Measurements from ENCODE around the gene ERGIC3.

The ERGIC3 gene

DNA sequence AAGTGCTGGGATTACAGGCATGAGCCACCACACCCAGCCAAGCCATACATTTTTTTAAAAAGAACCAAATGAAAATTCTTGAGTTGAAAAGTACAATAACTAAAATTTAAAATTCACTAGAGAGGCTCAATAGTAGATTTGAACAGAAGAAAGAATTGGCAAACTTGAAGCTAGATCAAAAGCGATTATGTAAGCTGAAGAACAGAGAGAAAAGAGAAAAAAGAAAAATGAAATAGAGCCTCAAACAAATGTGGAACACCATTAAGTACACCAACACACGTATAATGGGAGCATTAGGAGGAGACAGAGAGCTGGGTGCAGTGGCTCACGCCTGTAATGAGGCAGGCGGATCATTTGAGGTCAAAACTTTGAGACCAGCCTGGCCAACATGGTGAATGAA lies 31.0 kb downstream of the ERGIC3 start:
- Histone ChIP-seq H3K4me1 (ENCODE audit: control insufficient read depth in 2 of 2, insufficient read depth in 1 of 2, low read depth in 1 of 2, low read length in 2 of 2) (no peaks in the 10 kb centered on the region), H3K4me2 (ENCODE audit: insufficient read depth, low read length, poor library complexity, severe bottlenecking) (no peak overlapping the region), H3K36me3 (replicated peaks in 1 of 2; ENCODE audit: control insufficient read depth in 2 of 2, insufficient read depth in 2 of 2, low read length in 2 of 2) (no peaks in the 10 kb centered on the region), H2AFZ (ENCODE audit: low read length) (no peak overlapping the region), H2AK5ac (ENCODE audit: low read depth, low read length) (no peak overlapping the region), H2BK12ac (ENCODE audit: low read length) (no peak overlapping the region), H3K9me3 (replicated peaks in 1 of 2; ENCODE audit: control insufficient read depth in 2 of 2, insufficient read depth in 1 of 2, low read depth in 1 of 2, low read length in 2 of 2) (no peaks in the 10 kb centered on the region), H2BK5ac (ENCODE audit: low read length) (no peak overlapping the region), H3K4ac (ENCODE audit: low read length) (no peak overlapping the region), H4K91ac (ENCODE audit: low read depth, low read length, poor library complexity) (no peak overlapping the region), H3K14ac (ENCODE audit: low read length) (no peak overlapping the region), H3K23ac (ENCODE audit: low read depth, low read length, poor library complexity) (no peak overlapping the region), H2BK120ac (ENCODE audit: low read depth, low read length) (no peak overlapping the region), H3K4me3 (ENCODE audit: low read length in 2 of 2) (no peak overlapping the region), H3K27me3 (ENCODE audit: control insufficient read depth in 3 of 3, insufficient read depth in 3 of 3, low read depth in 1 of 3, low read length in 3 of 3) (no peaks in the 10 kb centered on the region), H3K27ac (replicated peaks; ENCODE audit: low read length) (no peak overlapping the region), H3K79me1 (ENCODE audit: low read depth, low read length) (no peaks in the 10 kb centered on the region), H3K18ac (ENCODE audit: low read length) (no peak overlapping the region), H2BK15ac (ENCODE audit: low read length) (no peak overlapping the region), H4K8ac (ENCODE audit: low read depth, low read length) (no peak overlapping the region), H3K9ac (ENCODE audit: low read depth, low read length, poor library complexity) (no peak overlapping the region)
- no peak for DNase-seq (ENCODE audit: low spot score)
- no CpG with 5 or more reads among the region's 4 CpGs for WGBS, 2 donors (ENCODE audit: extremely low coverage in 2 of 2, insufficient read length in 2 of 2, insufficient replicate concordance in 1 of 2)

DNA sequence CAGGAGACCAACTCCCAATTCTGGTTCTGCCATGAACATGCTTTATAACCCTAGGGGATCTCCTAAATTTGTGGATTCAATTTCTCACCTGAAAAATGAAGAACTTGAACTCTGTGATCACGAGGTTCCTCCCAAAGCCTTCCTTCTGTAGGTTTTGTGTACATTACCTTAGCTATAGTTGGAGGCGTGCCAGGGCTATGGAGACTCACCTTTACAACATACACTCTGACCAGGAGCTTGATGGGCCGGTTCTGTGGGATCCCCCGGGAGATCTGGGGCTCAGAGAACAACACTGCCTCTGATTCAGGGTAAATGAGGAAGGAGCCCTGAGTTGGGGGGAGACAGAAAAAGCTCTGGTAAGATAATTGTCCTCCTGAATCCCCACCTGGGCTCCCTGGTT lies 34.1 kb downstream of the ERGIC3 start:
- H2AK5ac ChIP-seq (ENCODE audit: low read depth, low read length), result no peak overlapping the region
- H4K8ac ChIP-seq (ENCODE audit: low read depth, low read length), result no peak overlapping the region
- H3K4me1 ChIP-seq (ENCODE audit: control insufficient read depth in 2 of 2, insufficient read depth in 1 of 2, low read depth in 1 of 2, low read length in 2 of 2), result no peaks in the 10 kb centered on the region
- H3K9ac ChIP-seq (ENCODE audit: low read depth, low read length, poor library complexity), result no peak overlapping the region
- H2AFZ ChIP-seq (ENCODE audit: low read length), result no peak overlapping the region
- no peaks in the 10 kb centered on the region for H3K27me3 ChIP-seq (ENCODE audit: control insufficient read depth in 3 of 3, insufficient read depth in 3 of 3, low read depth in 1 of 3, low read length in 3 of 3)
- no peak overlapping the region for H3K23ac ChIP-seq (ENCODE audit: low read depth, low read length, poor library complexity)
- no peak overlapping the region for H2BK12ac ChIP-seq (ENCODE audit: low read length)
- H3K14ac ChIP-seq (ENCODE audit: low read length), result no peak overlapping the region
- H3K9me3 ChIP-seq (replicated peaks in 1 of 2; ENCODE audit: control insufficient read depth in 2 of 2, insufficient read depth in 1 of 2, low read depth in 1 of 2, low read length in 2 of 2), result no peaks in the 10 kb centered on the region
- no CpG with 5 or more reads among the region's 4 CpGs for WGBS, 2 donors (ENCODE audit: extremely low coverage in 2 of 2, insufficient read length in 2 of 2, insufficient replicate concordance in 1 of 2)
- H4K91ac ChIP-seq (ENCODE audit: low read depth, low read length, poor library complexity), result no peak overlapping the region
- H3K4me2 ChIP-seq (ENCODE audit: insufficient read depth, low read length, poor library complexity, severe bottlenecking), result no peak overlapping the region
- no peaks in the 10 kb centered on the region for H3K79me1 ChIP-seq (ENCODE audit: low read depth, low read length)
- no peak overlapping the region for H2BK15ac ChIP-seq (ENCODE audit: low read length)
- H3K4me3 ChIP-seq (ENCODE audit: low read length in 2 of 2), result no peak overlapping the region
- DNase-seq (ENCODE audit: low spot score), result no peak
- no peaks in the 10 kb centered on the region for H3K36me3 ChIP-seq (replicated peaks in 1 of 2; ENCODE audit: control insufficient read depth in 2 of 2, insufficient read depth in 2 of 2, low read length in 2 of 2)
- no peak overlapping the region for H2BK120ac ChIP-seq (ENCODE audit: low read depth, low read length)
- no peak overlapping the region for H3K4ac ChIP-seq (ENCODE audit: low read length)
- no peak overlapping the region for H3K18ac ChIP-seq (ENCODE audit: low read length)
- H2BK5ac ChIP-seq (ENCODE audit: low read length), result no peak overlapping the region
- no peak overlapping the region for H3K27ac ChIP-seq (replicated peaks; ENCODE audit: low read length)

DNA sequence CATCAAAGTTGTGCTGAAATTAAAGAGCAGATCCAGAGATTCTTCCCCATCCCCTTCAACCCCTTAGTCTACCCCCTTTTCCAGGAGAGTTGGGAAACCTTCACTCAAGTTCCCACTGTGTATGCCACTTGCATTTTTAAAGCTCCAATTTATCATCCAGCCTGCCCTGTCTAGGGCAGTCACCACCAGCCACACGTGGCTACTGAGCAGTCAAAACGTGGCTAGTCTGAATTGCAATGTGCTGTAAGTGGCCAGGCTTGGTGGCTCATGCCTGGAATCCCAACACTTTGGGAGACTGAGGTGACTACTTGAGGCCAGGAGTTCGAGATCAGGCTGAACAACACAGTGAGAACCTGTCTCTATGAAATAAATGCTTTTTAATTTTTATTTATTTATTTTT lies 34.9 kb downstream of the ERGIC3 start:
- no peak overlapping the region for H3K23ac ChIP-seq (ENCODE audit: low read depth, low read length, poor library complexity)
- no CpG with 5 or more reads among the region's 3 CpGs for WGBS, 2 donors (ENCODE audit: extremely low coverage in 2 of 2, insufficient read length in 2 of 2, insufficient replicate concordance in 1 of 2)
- DNase-seq (ENCODE audit: low spot score), result no peak

DNA sequence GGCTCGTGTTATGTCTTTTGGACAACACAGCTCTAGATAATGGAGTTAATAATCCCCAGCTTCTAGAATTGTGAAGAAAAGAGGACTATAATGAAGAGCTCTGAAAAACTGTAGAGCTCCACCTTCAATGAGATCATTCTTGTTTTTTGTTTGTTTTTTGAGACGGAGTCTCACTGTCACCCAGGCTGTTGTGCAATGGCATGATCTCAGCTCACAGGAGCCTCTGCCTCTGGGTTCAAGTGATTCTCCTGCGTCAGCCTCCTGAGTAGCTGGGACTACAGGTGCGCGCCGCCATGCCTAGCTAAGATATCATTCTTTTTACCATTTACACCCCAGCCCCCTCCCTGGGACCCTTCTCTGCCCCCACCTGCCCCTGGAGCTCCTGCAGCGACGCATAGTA lies 36.6 kb downstream of the ERGIC3 start:
- Histone ChIP-seq H2BK120ac (ENCODE audit: low read depth, low read length) (no peak overlapping the region), H2BK12ac (ENCODE audit: low read length) (no peak overlapping the region), H2BK15ac (ENCODE audit: low read length) (no peak overlapping the region), H4K8ac (ENCODE audit: low read depth, low read length) (no peak overlapping the region), H3K36me3 (replicated peaks in 1 of 2; ENCODE audit: control insufficient read depth in 2 of 2, insufficient read depth in 2 of 2, low read length in 2 of 2) (no peaks in the 10 kb centered on the region), H4K91ac (ENCODE audit: low read depth, low read length, poor library complexity) (no peak overlapping the region), H3K9ac (ENCODE audit: low read depth, low read length, poor library complexity) (no peak overlapping the region), H3K27me3 (ENCODE audit: control insufficient read depth in 3 of 3, insufficient read depth in 3 of 3, low read depth in 1 of 3, low read length in 3 of 3) (peaks cover 0 to 5% (median 0%) of the 10 kb centered on the region in 3 experiments), H3K4ac (ENCODE audit: low read length) (no peak overlapping the region), H3K23ac (ENCODE audit: low read depth, low read length, poor library complexity) (no peak overlapping the region), H3K4me2 (ENCODE audit: insufficient read depth, low read length, poor library complexity, severe bottlenecking) (no peak overlapping the region), H2BK5ac (ENCODE audit: low read length) (no peak overlapping the region), H3K9me3 (replicated peaks in 1 of 2; ENCODE audit: control insufficient read depth in 2 of 2, insufficient read depth in 1 of 2, low read depth in 1 of 2, low read length in 2 of 2) (no peaks in the 10 kb centered on the region), H3K27ac (replicated peaks; ENCODE audit: low read length) (no peak overlapping the region), H3K4me1 (ENCODE audit: control insufficient read depth in 2 of 2, insufficient read depth in 1 of 2, low read depth in 1 of 2, low read length in 2 of 2) (no peaks in the 10 kb centered on the region), H2AFZ (ENCODE audit: low read length) (no peak overlapping the region), H3K4me3 (ENCODE audit: low read length in 2 of 2) (no peak overlapping the region), H3K14ac (ENCODE audit: low read length) (no peak overlapping the region), H3K79me1 (ENCODE audit: low read depth, low read length) (no peaks in the 10 kb centered on the region), H3K18ac (ENCODE audit: low read length) (no peak overlapping the region), H2AK5ac (ENCODE audit: low read depth, low read length) (no peak overlapping the region)
- no CpG with 5 or more reads among the region's 8 CpGs for WGBS, 2 donors (ENCODE audit: extremely low coverage in 2 of 2, insufficient read length in 2 of 2, insufficient replicate concordance in 1 of 2)
- no peak for DNase-seq (ENCODE audit: low spot score)

More for the DNA sequence above, 34.9 kb downstream of the ERGIC3 start:
- H2BK15ac ChIP-seq (ENCODE audit: low read length), result no peak overlapping the region
- H3K9me3 ChIP-seq (replicated peaks in 1 of 2; ENCODE audit: control insufficient read depth in 2 of 2, insufficient read depth in 1 of 2, low read depth in 1 of 2, low read length in 2 of 2), result no peaks in the 10 kb centered on the region
- no peaks in the 10 kb centered on the region for H3K79me1 ChIP-seq (ENCODE audit: low read depth, low read length)
- H3K27ac ChIP-seq (replicated peaks; ENCODE audit: low read length), result no peak overlapping the region
- H3K14ac ChIP-seq (ENCODE audit: low read length), result no peak overlapping the region
- H2AK5ac ChIP-seq (ENCODE audit: low read depth, low read length), result no peak overlapping the region
- no peak overlapping the region for H3K4ac ChIP-seq (ENCODE audit: low read length)
- no peaks in the 10 kb centered on the region for H3K27me3 ChIP-seq (ENCODE audit: control insufficient read depth in 3 of 3, insufficient read depth in 3 of 3, low read depth in 1 of 3, low read length in 3 of 3)
- H4K8ac ChIP-seq (ENCODE audit: low read depth, low read length), result no peak overlapping the region
- no peaks in the 10 kb centered on the region for H3K36me3 ChIP-seq (replicated peaks in 1 of 2; ENCODE audit: control insufficient read depth in 2 of 2, insufficient read depth in 2 of 2, low read length in 2 of 2)
- no peak overlapping the region for H3K9ac ChIP-seq (ENCODE audit: low read depth, low read length, poor library complexity)
- H2BK120ac ChIP-seq (ENCODE audit: low read depth, low read length), result no peak overlapping the region
- no peak overlapping the region for H2BK5ac ChIP-seq (ENCODE audit: low read length)
- no peak overlapping the region for H2AFZ ChIP-seq (ENCODE audit: low read length)
- no peak overlapping the region for H3K4me3 ChIP-seq (ENCODE audit: low read length in 2 of 2)
- no peaks in the 10 kb centered on the region for H3K4me1 ChIP-seq (ENCODE audit: control insufficient read depth in 2 of 2, insufficient read depth in 1 of 2, low read depth in 1 of 2, low read length in 2 of 2)
- H2BK12ac ChIP-seq (ENCODE audit: low read length), result no peak overlapping the region
- no peak overlapping the region for H4K91ac ChIP-seq (ENCODE audit: low read depth, low read length, poor library complexity)
- no peak overlapping the region for H3K4me2 ChIP-seq (ENCODE audit: insufficient read depth, low read length, poor library complexity, severe bottlenecking)
- no peak overlapping the region for H3K18ac ChIP-seq (ENCODE audit: low read length)

All from neuronal stem cell (in vitro differentiated cells).